GM19193 (cell line): ENCODE data around the gene HCK.

Experiments
- POLR2A ChIP-seq: IDR thresholded peaks from 4 replicates; pipeline ENCODE4 v1.6.1; 2011; ENCODE audit not compliant: insufficient read depth, insufficient read length; ENCODE audit errors: extremely low read depth

The HCK gene

GRCh38 chr20:32141465-32141980 is 89.5 kb downstream of the HCK start:
- TF ChIP-seq POLR2A, result no peak

GRCh38 chr20:32142088-32142487 is 90.0 kb downstream of the HCK start:
- TF ChIP-seq POLR2A, result no peak

- no peak for TF ChIP-seq POLR2A
Measured at GRCh38 chr20:32142991-32143390, 90.9 kb downstream of the HCK start.

GRCh38 chr20:32144898-32145662 is 93.0 kb downstream of the HCK start:
- no peak for TF ChIP-seq POLR2A

GRCh38 chr20:32149566-32150170 is 97.6 kb downstream of the HCK start:
- TF ChIP-seq POLR2A, result no peak

GRCh38 chr20:32150291-32150848 is 98.3 kb downstream of the HCK start:
- no peak for TF ChIP-seq POLR2A
